A673 (cell line): ENCODE results near the gene KIR2DL4. TPM values are rescaled to one million over a fixed set of nuclear protein-coding genes. Genes with fewer than 3 reads are reported as not detected.

Experiments used
- BruUV-seq: library from RNA; stranded (reverse); fragments of 400-500 nt; replicated peaks from 2 replicates; lab custom pipeline; 2021; lab: Mats Ljungman, UMichigan
- CTCF ChIA-PET: fragments of 300-600 bp; sonication (Branson Sonifier 250); formaldehyde crosslinking; loops from one replicate; lab custom pipeline; 2022; ENCODE audit warnings: antibody characterized with exemption; lab: Charles Lee
- POLR2A ChIA-PET: fragments of 300-600 bp; sonication (Branson Sonifier 250); formaldehyde crosslinking; loops from one replicate; lab custom pipeline; 2022; ENCODE audit warnings: antibody characterized with exemption; ENCODE audit not compliant: low non-redundant PET; lab: Charles Lee
- DNase-seq: peaks from one replicate; pipeline ENCODE4 v3.0.0-alpha.2; 2015; ENCODE audit warnings: low spot score
- H3K27ac ChIP-seq: fragments of 200-600 bp; sonication (generic); 2 replicates; pipeline ENCODE4 v1.5.1; 2016; ENCODE audit warnings: mixed run types, low read depth, mild to moderate bottlenecking, mixed read lengths, antibody characterized with exemption, low read length; ENCODE audit not compliant: poor library complexity, severe bottlenecking
- H3K27me3 ChIP-seq: fragments of 200-600 bp; sonication (generic); replicated peaks from 2 replicates; pipeline ENCODE4 v1.6.1; 2017; ENCODE audit warnings: mixed run types, low read depth, mild to moderate bottlenecking, mixed read lengths, antibody characterized with exemption, low read length; ENCODE audit not compliant: insufficient read depth, poor library complexity
- H3K36me3 ChIP-seq: fragments of 200-600 bp; sonication (generic); 2 replicates; pipeline ENCODE4 v1.6.1; 2016; ENCODE audit warnings: mixed run types, mild to moderate bottlenecking, mixed read lengths, antibody characterized with exemption, low read length; ENCODE audit not compliant: insufficient read depth, poor library complexity, severe bottlenecking
- H3K4me1 ChIP-seq: fragments of 200-600 bp; sonication (generic); 2 replicates; pipeline ENCODE4 v1.6.1; 2017; ENCODE audit warnings: mixed run types, mild to moderate bottlenecking, mixed read lengths, antibody characterized with exemption, low read length; ENCODE audit not compliant: insufficient read depth, poor library complexity, severe bottlenecking
- H3K4me3 ChIP-seq: fragments of 200-600 bp; sonication (generic); 2 replicates; pipeline ENCODE4 v1.5.1; 2016; ENCODE audit warnings: low read depth, mixed run types, mild to moderate bottlenecking, mixed read lengths, low read length; ENCODE audit not compliant: poor library complexity, severe bottlenecking
- H3K9me3 ChIP-seq: fragments of 200-600 bp; sonication (generic); 2 replicates; pipeline ENCODE4 v1.6.1; 2016; ENCODE audit warnings: mixed run types, low read depth, mild to moderate bottlenecking, mixed read lengths, antibody characterized with exemption, low read length; ENCODE audit not compliant: poor library complexity, severe bottlenecking
- CTCF ChIP-seq: fragments of 300-800, 200-600 bp; sonication (generic); conservative IDR thresholded peaks from 2 replicates; pipeline ENCODE4 v1.5.1; 2017; ENCODE audit warnings: low read depth, mild to moderate bottlenecking, antibody characterized with exemption, low read length, moderate library complexity, mixed read lengths
- EZH2 ChIP-seq: fragments of 200-600 bp; sonication (generic); IDR thresholded peaks from 2 replicates; pipeline ENCODE4 v1.6.1; 2017; ENCODE audit warnings: borderline replicate concordance, low read depth, mild to moderate bottlenecking, mixed read lengths, antibody characterized with exemption, low read length; ENCODE audit not compliant: poor library complexity, severe bottlenecking
- intact Hi-C: fragments of 100-400 bp; cut with micrococcal nuclease; formaldehyde crosslinking; loops from one replicate; pipeline ENCODE4 v1.10.0; 2022; ENCODE audit not compliant: unreplicated experiment
- total RNA-seq: library from RNA; stranded (reverse); gene quantifications from 2 replicates; pipeline ENCODE4 v1.2.3, GENCODE V29; 2021

Gene KIR2DL4
- total RNA-seq, 1 experiment from 2014 or later = not detected

GRCh38 chr19:54791476-54791875, 11.9 kb upstream of the KIR2DL4 start:
- Histone ChIP-seq H3K27ac (no peak overlapping the region), H3K9me3 (no peaks in the 10 kb centered on the region), H3K36me3 (no peaks in the 10 kb centered on the region), H3K4me3 (no peak overlapping the region), H3K4me1 (no peaks in the 10 kb centered on the region), H3K27me3 (peaks cover 3% of the 10 kb centered on the region)
- intact Hi-C loops = no loop called here
- ChIA-PET CTCF (no interaction called here), POLR2A (no interaction called here)
- TF ChIP-seq EZH2 = no peak
- TF ChIP-seq CTCF = no peak
- BruUV-seq = no TSS peak
- no peak for DNase-seq

- no peaks in the 10 kb centered on the region for H3K9me3 ChIP-seq
- BruUV-seq = no TSS peak
- TF ChIP-seq CTCF (no peak), EZH2 (no peak)
- H3K27me3 ChIP-seq = peaks cover 3% of the 10 kb centered on the region
- ChIA-PET CTCF (no interaction called here), POLR2A (no interaction called here)
- no peaks in the 10 kb centered on the region for H3K4me1 ChIP-seq
- no peaks in the 10 kb centered on the region for H3K36me3 ChIP-seq
- intact Hi-C loops = no loop called here
- no peak overlapping the region for H3K4me3 ChIP-seq
- DNase-seq = no peak
- no peak overlapping the region for H3K27ac ChIP-seq
These were observed 10.6 kb upstream of the KIR2DL4 start for GRCh38 chr19:54792814-54793213.

- CTCF ChIA-PET = no interaction called here
- POLR2A ChIA-PET = no interaction called here
These were observed 7.7 kb upstream of the KIR2DL4 start for GRCh38 chr19:54795758-54796157.

More at GRCh38 chr19:54795758-54796157, 7.7 kb upstream of the KIR2DL4 start:
- H3K27me3 ChIP-seq = peaks cover 12% of the 10 kb centered on the region
- BruUV-seq = no TSS peak
- DNase-seq = no peak
- no peaks in the 10 kb centered on the region for H3K36me3 ChIP-seq
- no peak overlapping the region for H3K27ac ChIP-seq
- H3K4me3 ChIP-seq = no peak overlapping the region
- H3K4me1 ChIP-seq = no peaks in the 10 kb centered on the region
- TF ChIP-seq CTCF (no peak), EZH2 (no peak)
- no peaks in the 10 kb centered on the region for H3K9me3 ChIP-seq
- intact Hi-C loops = no loop called here
